Measurements from ENCODE around the gene EMCN.
A peak's percentile ranks its signal among the peaks of the same experiment; 100 is the strongest.
"Not testable (repeated sequence)": the region's sequence is repeated elsewhere in the genome, so short reads cannot be mapped to it uniquely, and the experiment has no call there.

EMCN gene

GRCh38 chr4:100517864-100518341, at the start of gene EMCN:
EMCN (minus strand) TSS chr4:100518022; CDS start chr4:100517914, 108 bp downstream.
- DNase-seq (ENCODE audit: low spot score), result no peak

GRCh38 chr4:100566396-100566795, 48.6 kb upstream of the EMCN start:
- no peak for DNase-seq (ENCODE audit: low spot score)

- no peak for DNase-seq (ENCODE audit: low spot score)
Measured at GRCh38 chr4:100557306-100557705, 39.5 kb upstream of the EMCN start.

GRCh38 chr4:100555611-100556337, 38.0 kb upstream of the EMCN start:
- DNase-seq (ENCODE audit: low spot score), result no peak

GRCh38 chr4:100548200-100548560, 30.4 kb upstream of the EMCN start:
- no peak for DNase-seq (ENCODE audit: low spot score)

GRCh38 chr4:100547541-100548199, 29.8 kb upstream of the EMCN start:
- DNase-seq (ENCODE audit: low spot score), result no peak

- no peak for DNase-seq (ENCODE audit: low spot score)
Measured at GRCh38 chr4:100545427-100545826, 27.6 kb upstream of the EMCN start.

- DNase-seq (ENCODE audit: low spot score), result peak; percentile 68
Measured at GRCh38 chr4:100540131-100540530, 22.3 kb upstream of the EMCN start.

GRCh38 chr4:100539706-100540105, 21.9 kb upstream of the EMCN start:
- DNase-seq (ENCODE audit: low spot score), result peak; percentile 50

- DNase-seq (ENCODE audit: low spot score), result no peak
Measured at GRCh38 chr4:100533741-100534140, 15.9 kb upstream of the EMCN start.

- DNase-seq (ENCODE audit: low spot score), result not testable (repeated sequence)
Measured at GRCh38 chr4:100530161-100530560, 12.3 kb upstream of the EMCN start.

- DNase-seq (ENCODE audit: low spot score), result no peak
Measured at GRCh38 chr4:100525686-100526085, 7.9 kb upstream of the EMCN start.

GRCh38 chr4:100519205-100519604, 1.4 kb upstream of the EMCN start:
- DNase-seq (ENCODE audit: low spot score), result no peak

GRCh38 chr4:100516225-100516624, 1.6 kb downstream of the EMCN start:
- DNase-seq (ENCODE audit: low spot score), result no peak

GRCh38 chr4:100511896-100512295, 5.9 kb downstream of the EMCN start:
- DNase-seq (ENCODE audit: low spot score), result no peak

GRCh38 chr4:100510551-100510950, 7.3 kb downstream of the EMCN start:
- no peak for DNase-seq (ENCODE audit: low spot score)

GRCh38 chr4:100509386-100509785, 8.4 kb downstream of the EMCN start:
- DNase-seq (ENCODE audit: low spot score), result no peak

GRCh38 chr4:100508691-100509090, 9.1 kb downstream of the EMCN start:
- no peak for DNase-seq (ENCODE audit: low spot score)

- no peak for DNase-seq (ENCODE audit: low spot score)
Measured at GRCh38 chr4:100504086-100504874, 13.5 kb downstream of the EMCN start.

- DNase-seq (ENCODE audit: low spot score), result no peak
Measured at GRCh38 chr4:100497791-100498190, 20.0 kb downstream of the EMCN start.

- no peak for DNase-seq (ENCODE audit: low spot score)
Measured at GRCh38 chr4:100495074-100495473, 22.7 kb downstream of the EMCN start.

GRCh38 chr4:100494166-100494565, 23.7 kb downstream of the EMCN start:
- DNase-seq (ENCODE audit: low spot score), result no peak

- DNase-seq (ENCODE audit: low spot score), result no peak
Measured at GRCh38 chr4:100493756-100494155, 24.1 kb downstream of the EMCN start.
